Parathyroid adenoma (tissue), 2 donors: ENCODE measurements around the gene EIF6.

Experiments used
- H2AFZ ChIP-seq: fragments of 300-600 bp; sonication (generic); one replicate; pipeline ENCODE4 v1.7.0; 2017; ENCODE audit warnings: antibody characterized with exemption, mild to moderate bottlenecking
- H3K27ac ChIP-seq: fragments of 300-600 bp; sonication (generic); one replicate; pipeline ENCODE4 v1.7.0; 2017
- H3K27me3 ChIP-seq: fragments of 300-600 bp; sonication (generic); one replicate; pipeline ENCODE4 v1.7.0; 2017; ENCODE audit warnings: low read length; ENCODE audit not compliant: control insufficient read depth, insufficient read depth
- H3K36me3 ChIP-seq: fragments of 300-600 bp; sonication (generic); one replicate; pipeline ENCODE4 v1.7.0; 2017; ENCODE audit warnings: low read length; ENCODE audit not compliant: control insufficient read depth, insufficient read depth
- H3K4me1 ChIP-seq: fragments of 300-600 bp; sonication (generic); one replicate; pipeline ENCODE4 v1.7.0; 2017; ENCODE audit warnings: control low read depth
- H3K4me2 ChIP-seq: fragments of 300-600 bp; sonication (generic); one replicate; pipeline ENCODE4 v1.7.0; 2017; ENCODE audit warnings: low read length
- H3K4me3 ChIP-seq: fragments of 300-600 bp; sonication (generic); one replicate; pipeline ENCODE4 v1.7.0; 2017; ENCODE audit warnings: low read depth, low read length
- H3K79me2 ChIP-seq: fragments of 300-600 bp; sonication (generic); one replicate; pipeline ENCODE4 v1.7.0; 2017; ENCODE audit warnings: control low read depth
- H3K9ac ChIP-seq: fragments of 300-600 bp; sonication (generic); one replicate; pipeline ENCODE4 v1.7.0; 2017; ENCODE audit warnings: mild to moderate bottlenecking
- H3K9me3 ChIP-seq: fragments of 300-600 bp; sonication (generic); one replicate; pipeline ENCODE4 v1.7.0; 2017; ENCODE audit warnings: low read length; ENCODE audit not compliant: control insufficient read depth
- CTCF ChIP-seq: fragments of 300-600 bp; sonication (generic); IDR thresholded peaks from one replicate; pipeline ENCODE4 v1.7.0; 2017; ENCODE audit warnings: antibody characterized with exemption, mild to moderate bottlenecking
- donor health status: primary hyperparathyroidism.

Gene EIF6

GRCh38 chr20:35300469-35301262 is 16.1 kb upstream of the EIF6 start:
- no peaks in the 10 kb centered on the region for H3K79me2 ChIP-seq
- H3K4me3 ChIP-seq, result no peak overlapping the region
- no peak overlapping the region for H3K4me2 ChIP-seq
- H3K27me3 ChIP-seq, result no peaks in the 10 kb centered on the region
- no peak overlapping the region for H2AFZ ChIP-seq
- H3K36me3 ChIP-seq, result no peaks in the 10 kb centered on the region
- no peaks in the 10 kb centered on the region for H3K9me3 ChIP-seq
- TF ChIP-seq CTCF, result no peak
- no peaks in the 10 kb centered on the region for H3K4me1 ChIP-seq
- no peak overlapping the region for H3K9ac ChIP-seq
- no peak overlapping the region for H3K27ac ChIP-seq

- Histone ChIP-seq H3K4me2 (no peak overlapping the region), H3K4me3 (no peak overlapping the region), H3K9me3 (no peaks in the 10 kb centered on the region), H3K36me3 (no peaks in the 10 kb centered on the region), H3K4me1 (no peaks in the 10 kb centered on the region), H3K9ac (no peak overlapping the region), H3K27ac (no peak overlapping the region), H3K27me3 (no peaks in the 10 kb centered on the region), H3K79me2 (no peaks in the 10 kb centered on the region), H2AFZ (no peak overlapping the region)
- TF ChIP-seq CTCF, result no peak
These were observed 15.2 kb upstream of the EIF6 start for GRCh38 chr20:35299780-35300179.

- Histone ChIP-seq H3K36me3 (no peaks in the 10 kb centered on the region), H3K4me3 (no peak overlapping the region), H3K9me3 (no peaks in the 10 kb centered on the region), H3K4me2 (no peak overlapping the region), H3K27me3 (no peaks in the 10 kb centered on the region), H3K4me1 (no peaks in the 10 kb centered on the region), H3K79me2 (no peaks in the 10 kb centered on the region), H3K9ac (no peak overlapping the region), H3K27ac (no peak overlapping the region), H2AFZ (no peak overlapping the region)
- TF ChIP-seq CTCF, result no peak
These were observed 13.7 kb upstream of the EIF6 start for GRCh38 chr20:35298264-35298663.

GRCh38 chr20:35297740-35298139 is 13.2 kb upstream of the EIF6 start:
- Histone ChIP-seq H3K4me3 (no peak overlapping the region), H3K4me2 (no peak overlapping the region), H3K4me1 (no peaks in the 10 kb centered on the region), H3K79me2 (no peaks in the 10 kb centered on the region), H3K9ac (no peak overlapping the region), H3K9me3 (no peaks in the 10 kb centered on the region), H3K27me3 (no peaks in the 10 kb centered on the region), H3K27ac (no peak overlapping the region), H2AFZ (no peak overlapping the region), H3K36me3 (no peaks in the 10 kb centered on the region)
- TF ChIP-seq CTCF, result no peak

- no peak overlapping the region for H3K27ac ChIP-seq
- no peak overlapping the region for H2AFZ ChIP-seq
- no peaks in the 10 kb centered on the region for H3K4me1 ChIP-seq
These were observed 12.6 kb upstream of the EIF6 start for GRCh38 chr20:35297155-35297554.

More at GRCh38 chr20:35297155-35297554, 12.6 kb upstream of the EIF6 start:
- H3K9me3 ChIP-seq, result no peaks in the 10 kb centered on the region
- H3K36me3 ChIP-seq, result no peaks in the 10 kb centered on the region
- H3K27me3 ChIP-seq, result no peaks in the 10 kb centered on the region
- no peak for TF ChIP-seq CTCF
- no peak overlapping the region for H3K9ac ChIP-seq
- no peaks in the 10 kb centered on the region for H3K79me2 ChIP-seq
- no peak overlapping the region for H3K4me2 ChIP-seq
- no peak overlapping the region for H3K4me3 ChIP-seq
